Caco-2 (cell line): Measurements from ENCODE around the gene SMYD3. TPM values are rescaled to one million over a fixed set of nuclear protein-coding genes. Genes with fewer than 3 reads are reported as not detected.

ENCODE experiments used
- BruUV-seq: library from RNA; stranded (reverse); fragments of 400-500 nt; replicated peaks from 2 replicates; lab custom pipeline; 2021; lab: Mats Ljungman, UMichigan
- CTCF ChIA-PET: fragments of 300-600 bp; sonication (Branson Sonifier 250); formaldehyde crosslinking; loops from one replicate; lab custom pipeline; 2022; ENCODE audit warnings: antibody characterized with exemption; lab: Charles Lee
- POLR2A ChIA-PET: fragments of 300-600 bp; sonication (Branson Sonifier 250); formaldehyde crosslinking; loops from one replicate; lab custom pipeline; 2022; ENCODE audit warnings: antibody characterized with exemption; lab: Charles Lee
- DNase-seq, 2 experiments: peaks; one replicate each; pipeline versions ENCODE4 v3.0.0 to v3.0.0-alpha.2; 2020 to 2022
- H3K27me3 ChIP-seq: replicated peaks from 2 replicates; pipeline ENCODE4 v1.6.0; 2011; ENCODE audit warnings: low read length; ENCODE audit not compliant: control insufficient read depth, insufficient read depth
- H3K36me3 ChIP-seq: 2 replicates; pipeline ENCODE4 v1.5.1; 2011; ENCODE audit warnings: low read length; ENCODE audit not compliant: control insufficient read depth, insufficient read depth
- H3K4me1 ChIP-seq: fragments of 250-450 bp; sonication (Bioruptor Pico); 2 replicates; pipeline ENCODE4 v1.5.1; 2020; ENCODE audit warnings: mild to moderate bottlenecking
- H3K4me3 ChIP-seq: 2 replicates; pipeline ENCODE4 v1.5.1; 2011; ENCODE audit warnings: low read depth, mild to moderate bottlenecking, control low read depth, low read length
- H3K9me3 ChIP-seq: fragments of 250-450 bp; sonication (Bioruptor Pico); 2 replicates; pipeline ENCODE4 v1.5.1; 2020; ENCODE audit warnings: mild to moderate bottlenecking, moderate library complexity
- H3K27ac Mint-ChIP-seq: one replicate; pipeline ENCODE4 v1.8.0; 2022; ENCODE audit warnings: mixed read lengths; ENCODE audit not compliant: unreplicated experiment
- H3K27me3 Mint-ChIP-seq: one replicate; pipeline ENCODE4 v1.8.0; 2022; ENCODE audit warnings: mixed read lengths; ENCODE audit not compliant: insufficient read depth, unreplicated experiment
- H3K36me3 Mint-ChIP-seq: one replicate; pipeline ENCODE4 v1.8.0; 2022; ENCODE audit warnings: mild to moderate bottlenecking, mixed read lengths; ENCODE audit not compliant: insufficient read depth, unreplicated experiment
- H3K4me1 Mint-ChIP-seq: one replicate; pipeline ENCODE4 v1.8.0; 2022; ENCODE audit warnings: low read depth, mixed read lengths; ENCODE audit not compliant: unreplicated experiment
- H3K4me3 Mint-ChIP-seq: one replicate; pipeline ENCODE4 v1.8.0; 2022; ENCODE audit warnings: mild to moderate bottlenecking, moderate library complexity, mixed read lengths; ENCODE audit not compliant: unreplicated experiment
- H3K9me3 Mint-ChIP-seq: one replicate; pipeline ENCODE4 v1.8.0; 2022; ENCODE audit warnings: mixed read lengths; ENCODE audit not compliant: unreplicated experiment
- CTCF ChIP-seq, 2 experiments: fragments of 200-600 bp in 1 of 2; IDR thresholded peaks; 1 replicate in 1 of 2; 2 replicates in 1 of 2; pipeline versions ENCODE4 v1.5.1 to v1.8.0; 2011 to 2022; ENCODE audit warnings: antibody characterized with exemption in 1 of 2, control low read depth in 1 of 2, inconsistent platforms in 1 of 2, low read depth in 1 of 2, low read length in 1 of 2, mild to moderate bottlenecking in 1 of 2, moderate library complexity in 1 of 2; ENCODE audit not compliant: insufficient read depth in 1 of 2, severe bottlenecking in 1 of 2, unreplicated experiment in 1 of 2
- intact Hi-C: fragments of 100-400 bp; cut with micrococcal nuclease; formaldehyde crosslinking; loops from one replicate; pipeline ENCODE4 v1.10.0; 2022; ENCODE audit not compliant: unreplicated experiment
- total RNA-seq: library from RNA; stranded (reverse); gene quantifications from 2 replicates; pipeline ENCODE4 v1.2.3, GENCODE V29; 2022

Gene SMYD3
- total RNA-seq, 1 experiment from 2014 or later, result 33.0 TPM

- Histone ChIP-seq H3K27me3 (no peaks in the 10 kb centered on the region), H3K9me3 (no peaks in the 10 kb centered on the region), H3K36me3 (no peaks in the 10 kb centered on the region), H3K4me3 (no peak overlapping the region), H3K4me1 (no peaks in the 10 kb centered on the region)
- intact Hi-C loops, result no loop called here
- TF ChIP-seq CTCF (IDR thresholded peaks at IDR 0.05; ENCODE audit: insufficient read depth in 1 of 2, low read depth in 1 of 2, low read length in 1 of 2, severe bottlenecking in 1 of 2, unreplicated experiment in 1 of 2), result no peak
- ChIA-PET POLR2A (no interaction called here), CTCF (no interaction called here)
- BruUV-seq, result no TSS peak
- H3K27ac Mint-ChIP-seq, result no peak overlapping the region
- H3K27me3 Mint-ChIP-seq, result no peaks in the 10 kb centered on the region
- DNase-seq, result no peak
- no peaks in the 10 kb centered on the region for H3K9me3 Mint-ChIP-seq
- H3K4me1 Mint-ChIP-seq, result no peaks in the 10 kb centered on the region
- H3K4me3 Mint-ChIP-seq, result no peak overlapping the region
- H3K36me3 Mint-ChIP-seq, result no peaks in the 10 kb centered on the region
Measured at GRCh38 chr1:246384616-246385015, 122.5 kb downstream of the SMYD3 start.

GRCh38 chr1:246383791-246384190 lies 123.3 kb downstream of the SMYD3 start:
- Histone ChIP-seq H3K4me3 (no peak overlapping the region), H3K36me3 (no peaks in the 10 kb centered on the region), H3K4me1 (no peaks in the 10 kb centered on the region), H3K9me3 (no peaks in the 10 kb centered on the region), H3K27me3 (no peaks in the 10 kb centered on the region)
- POLR2A ChIA-PET, result no interaction called here
- CTCF ChIA-PET, result no interaction called here
- H3K27me3 Mint-ChIP-seq, result no peaks in the 10 kb centered on the region
- intact Hi-C loops, result no loop called here
- no TSS peak for BruUV-seq
- H3K4me3 Mint-ChIP-seq, result no peak overlapping the region
- H3K27ac Mint-ChIP-seq, result no peak overlapping the region
- DNase-seq, result no peak
- no peaks in the 10 kb centered on the region for H3K36me3 Mint-ChIP-seq
- no peak for TF ChIP-seq CTCF (IDR thresholded peaks at IDR 0.05; ENCODE audit: insufficient read depth in 1 of 2, low read depth in 1 of 2, low read length in 1 of 2, severe bottlenecking in 1 of 2, unreplicated experiment in 1 of 2)
- no peaks in the 10 kb centered on the region for H3K4me1 Mint-ChIP-seq
- H3K9me3 Mint-ChIP-seq, result no peaks in the 10 kb centered on the region

GRCh38 chr1:246383239-246383589 lies 123.9 kb downstream of the SMYD3 start:
- DNase-seq, result no peak
- TF ChIP-seq CTCF (IDR thresholded peaks at IDR 0.05; ENCODE audit: insufficient read depth in 1 of 2, low read depth in 1 of 2, low read length in 1 of 2, severe bottlenecking in 1 of 2, unreplicated experiment in 1 of 2), result no peak
- Histone ChIP-seq H3K36me3 (no peaks in the 10 kb centered on the region), H3K4me1 (no peaks in the 10 kb centered on the region), H3K27me3 (no peaks in the 10 kb centered on the region), H3K4me3 (no peak overlapping the region), H3K9me3 (no peaks in the 10 kb centered on the region)
- CTCF ChIA-PET, result no interaction called here
- no peaks in the 10 kb centered on the region for H3K36me3 Mint-ChIP-seq
- no peaks in the 10 kb centered on the region for H3K4me1 Mint-ChIP-seq
- H3K27me3 Mint-ChIP-seq, result no peaks in the 10 kb centered on the region
- no peak overlapping the region for H3K27ac Mint-ChIP-seq
- H3K4me3 Mint-ChIP-seq, result no peak overlapping the region
- POLR2A ChIA-PET, result no interaction called here
- intact Hi-C loops, result no loop called here
- BruUV-seq, result no TSS peak
- H3K9me3 Mint-ChIP-seq, result no peaks in the 10 kb centered on the region
